ENCODE results near the gene HECA.
"Not testable (repeated sequence)": the region's sequence is repeated elsewhere in the genome, so short reads cannot be mapped to it uniquely, and the experiment has no call there.

Gene HECA

GRCh38 chr6:139135578-139136545, 982 bp downstream of the HECA start:
- peak; percentile 52 for DNase-seq (ENCODE audit: low read depth)

DNA sequence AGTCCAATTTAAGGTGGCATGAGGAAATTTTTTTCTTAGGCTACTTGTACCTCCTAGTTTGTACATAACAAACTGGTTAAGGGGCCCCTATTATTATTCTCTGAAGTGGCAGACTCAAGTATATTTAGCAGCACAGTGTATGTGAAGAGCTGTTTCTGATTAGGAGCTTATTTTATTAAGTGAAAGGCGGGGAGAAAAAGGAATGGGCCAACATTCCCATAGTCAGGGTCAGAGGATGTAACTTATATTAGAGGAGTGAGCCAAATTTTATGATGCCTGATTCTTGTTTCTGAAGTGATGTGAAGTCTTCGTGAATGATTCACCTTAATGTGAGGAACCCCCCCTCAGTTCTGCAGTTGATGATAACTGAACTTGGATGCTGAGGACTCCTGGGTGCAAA, 2.8 kb downstream of the HECA start:
- no peak for DNase-seq (ENCODE audit: low read depth)

DNA sequence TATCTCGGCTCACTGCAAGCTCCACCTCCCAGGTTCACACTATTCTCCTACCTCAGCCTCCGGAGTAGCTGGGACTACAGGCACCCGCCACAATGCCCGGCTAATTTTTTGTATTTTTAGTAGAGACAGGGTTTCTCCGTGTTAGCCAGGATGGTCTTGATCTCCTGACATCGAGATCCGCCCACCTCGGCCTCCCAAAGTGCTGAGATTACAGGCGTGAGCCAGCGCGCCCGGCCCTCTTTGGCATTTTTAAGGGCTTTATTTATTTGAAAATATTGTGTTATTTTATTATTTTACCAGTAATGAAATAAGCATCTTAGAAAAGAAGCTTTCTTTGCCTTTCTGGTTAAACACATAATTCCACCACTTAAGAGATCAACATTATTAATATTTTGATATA, 6.0 kb downstream of the HECA start:
- DNase-seq (ENCODE audit: low read depth), result not testable (repeated sequence)

DNA sequence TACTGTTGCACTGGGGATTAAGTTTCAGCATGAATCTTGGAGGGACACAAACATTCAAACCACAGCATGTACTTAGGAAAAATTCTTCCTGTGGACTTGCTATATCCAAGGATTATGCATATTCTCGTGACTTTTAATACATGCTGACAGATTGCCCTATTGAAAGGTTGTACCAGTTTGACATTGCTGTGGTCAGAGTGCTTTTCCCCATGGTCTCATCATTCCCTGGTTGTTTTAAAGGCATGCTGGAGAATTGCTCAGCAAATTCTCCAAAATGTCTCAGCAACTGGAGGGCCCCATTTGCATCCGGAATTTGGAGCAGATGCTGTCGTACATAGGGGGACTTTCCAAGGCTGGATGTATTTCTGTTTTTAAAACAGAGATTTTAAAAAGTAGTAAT, 7.4 kb downstream of the HECA start:
- DNase-seq (ENCODE audit: low read depth), result no peak

- DNase-seq (ENCODE audit: low read depth), result no peak
Observed at GRCh38 chr6:139143111-139143510, 8.2 kb downstream of the HECA start.

DNA sequence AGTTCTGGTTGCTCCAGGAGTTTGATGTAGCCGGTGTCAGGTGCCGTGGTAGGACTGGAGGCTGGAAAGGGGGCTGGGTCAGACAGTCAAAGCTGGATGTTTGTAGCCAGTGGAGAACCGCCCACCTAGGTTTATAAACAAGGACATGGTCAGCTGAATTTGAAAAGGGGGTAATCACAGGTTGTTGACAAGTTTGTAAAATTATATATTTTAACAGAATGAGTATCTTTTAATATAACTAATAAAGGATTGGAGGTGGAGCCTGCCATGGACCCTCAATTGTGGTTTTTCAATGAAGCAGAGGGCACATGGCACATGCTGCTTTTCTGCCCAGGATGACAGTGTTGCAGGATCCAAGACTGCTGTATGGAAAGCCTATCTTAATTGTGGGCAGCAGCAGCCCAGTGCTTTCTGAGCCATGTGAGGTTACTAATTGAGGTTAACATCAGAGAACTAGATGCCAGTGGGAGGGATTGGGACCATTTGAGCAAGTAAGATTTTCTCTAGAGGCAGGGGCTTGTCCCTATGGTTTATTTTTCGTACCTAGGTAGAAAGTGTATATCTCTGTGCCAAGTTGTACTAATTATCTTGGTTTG, 9.7 kb downstream of the HECA start:
- no peak for DNase-seq (ENCODE audit: low read depth)

DNA sequence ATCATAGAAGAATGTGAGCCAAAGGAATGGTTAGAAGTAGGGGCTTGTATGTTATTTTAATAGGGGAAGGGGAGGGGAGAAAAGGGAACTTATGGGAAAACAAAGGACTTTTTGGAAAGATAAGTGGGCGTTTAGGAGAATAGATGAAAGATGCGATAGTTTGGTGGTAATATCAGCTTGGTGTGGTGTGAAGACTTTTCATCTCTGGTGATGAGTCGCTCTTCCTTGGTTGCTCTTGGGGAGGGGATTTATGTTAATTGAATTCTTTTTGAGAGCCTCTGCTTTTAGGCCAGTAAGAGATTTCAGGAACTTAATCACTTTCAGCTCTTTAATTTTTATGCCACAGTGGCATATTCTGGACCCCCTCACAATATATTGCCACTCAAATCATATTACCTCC, 10.8 kb downstream of the HECA start:
- DNase-seq (ENCODE audit: low read depth), result no peak

- DNase-seq (ENCODE audit: low read depth), result no peak
Observed at GRCh38 chr6:139146317-139146726, 11.4 kb downstream of the HECA start.

- no peak for DNase-seq (ENCODE audit: low read depth)
Observed at GRCh38 chr6:139147628-139148027, 12.7 kb downstream of the HECA start.

DNA sequence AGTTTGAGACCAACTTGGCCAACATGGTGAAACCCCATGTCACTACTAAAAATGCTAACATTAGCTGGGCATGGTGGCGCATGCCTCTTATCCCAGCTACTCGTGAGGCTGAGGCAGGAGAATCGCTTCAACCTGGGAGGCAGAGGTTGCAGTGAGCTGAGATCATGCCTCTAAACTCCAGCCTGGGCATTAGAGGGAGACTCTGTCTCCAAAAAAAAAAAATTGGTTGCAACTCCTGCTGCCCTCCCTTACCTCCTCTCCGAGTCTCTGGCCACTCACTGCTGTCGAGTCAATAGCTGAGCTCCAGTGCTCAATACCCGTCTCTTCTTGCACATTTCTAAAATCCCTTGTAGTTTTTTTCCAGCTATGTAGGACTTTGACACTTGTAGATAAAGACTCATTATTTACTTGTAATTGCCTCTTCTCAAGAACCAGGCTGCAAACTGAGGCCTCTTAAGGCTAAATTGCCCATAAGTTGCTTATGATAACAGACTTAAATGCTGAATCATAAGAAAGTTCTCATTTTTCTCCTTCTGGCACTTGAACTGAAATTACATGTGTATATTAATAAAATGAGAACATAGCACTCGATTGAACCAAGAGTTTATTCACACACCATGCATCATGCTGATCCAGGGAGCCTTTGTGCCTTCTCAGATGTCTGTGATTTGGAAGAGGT, 13.8 kb downstream of the HECA start:
- no peak for DNase-seq (ENCODE audit: low read depth)

DNA sequence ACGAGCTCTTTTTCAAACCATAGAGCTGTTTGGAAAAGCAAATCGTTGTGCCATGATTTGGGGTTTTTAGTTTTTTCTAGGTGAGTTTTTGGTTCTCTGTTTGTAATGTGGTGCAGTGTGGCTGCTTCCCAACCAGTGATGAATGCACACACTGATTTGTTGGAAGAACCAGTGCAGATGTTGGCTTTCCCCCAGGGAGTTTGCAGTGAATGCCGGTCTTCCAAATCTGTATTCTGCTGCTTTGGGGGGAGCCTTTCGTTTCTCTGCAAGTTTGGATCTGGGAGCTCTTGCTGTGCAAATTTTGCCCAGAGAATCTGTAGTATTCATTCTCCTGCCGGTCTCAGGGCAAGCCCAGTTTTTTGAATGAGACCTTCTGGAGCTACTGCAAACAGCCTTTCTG, 14.5 kb downstream of the HECA start:
- DNase-seq (ENCODE audit: low read depth), result no peak

GRCh38 chr6:139150920-139151319, 16.0 kb downstream of the HECA start:
- DNase-seq (ENCODE audit: low read depth), result no peak

GRCh38 chr6:139151425-139152087, 16.7 kb downstream of the HECA start:
- DNase-seq (ENCODE audit: low read depth), result no peak

DNA sequence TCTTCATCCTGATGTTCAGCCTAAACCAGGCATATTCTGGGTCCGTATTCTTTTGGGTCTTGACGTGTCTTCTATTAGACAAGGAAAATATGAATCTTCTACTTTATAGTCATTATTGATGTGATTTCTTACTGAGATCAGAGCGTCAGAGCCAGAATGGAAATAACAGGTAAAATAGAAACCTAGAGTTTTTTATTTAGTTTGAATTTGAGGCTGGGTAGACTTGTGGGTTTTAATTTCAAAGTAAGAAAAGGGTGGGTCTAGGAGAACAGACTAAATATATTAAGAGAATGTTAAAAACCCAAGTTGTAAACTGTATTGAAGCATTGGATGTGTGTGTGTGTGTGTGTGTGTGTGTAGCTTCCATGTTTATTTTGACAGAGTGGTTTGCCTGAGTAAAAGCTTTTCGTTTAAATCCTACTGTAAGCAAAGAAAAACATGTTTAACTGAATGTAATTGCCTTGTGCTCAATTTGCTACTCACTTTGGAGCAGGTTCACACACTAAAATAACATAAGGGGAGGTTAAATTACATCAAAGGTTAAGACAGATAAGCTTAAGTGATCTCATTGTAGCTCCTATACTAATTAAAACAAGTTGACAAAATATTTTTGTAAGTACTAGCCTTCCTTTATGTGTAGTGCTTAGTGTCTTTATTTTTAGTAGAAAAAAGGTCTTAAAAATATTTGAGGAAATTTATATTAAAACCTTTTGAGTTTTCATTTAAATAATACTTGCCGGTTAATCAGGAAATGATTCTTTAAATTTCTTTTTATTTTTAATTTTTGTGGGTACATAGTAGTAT, 17.4 kb downstream of the HECA start:
- DNase-seq (ENCODE audit: low read depth), result no peak

DNA sequence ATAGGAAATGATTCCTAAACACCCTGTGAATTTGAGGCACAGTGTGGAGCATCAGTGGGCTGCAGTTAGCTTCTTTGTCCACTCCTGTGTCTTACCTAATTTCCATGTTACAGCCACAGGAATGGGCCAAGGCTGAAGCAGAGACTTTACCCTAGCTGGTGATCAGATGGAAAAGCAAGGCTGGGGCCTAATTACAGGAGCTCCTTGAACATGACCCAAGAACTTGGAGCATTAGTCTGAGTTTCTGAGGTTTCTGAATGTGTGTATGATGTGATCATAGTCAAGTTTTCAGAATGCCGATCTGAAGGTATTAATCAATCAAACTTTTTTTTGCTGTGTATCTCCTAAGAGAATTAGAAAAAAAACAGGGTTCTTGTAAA, 18.0 kb downstream of the HECA start:
- DNase-seq (ENCODE audit: low read depth), result no peak

GRCh38 chr6:139153855-139154254, 19.0 kb downstream of the HECA start:
- DNase-seq (ENCODE audit: low read depth), result peak; percentile 29

- DNase-seq (ENCODE audit: low read depth), result peak; percentile 15
Observed at GRCh38 chr6:139154881-139155547, 20.1 kb downstream of the HECA start.

- DNase-seq (ENCODE audit: low read depth), result no peak
Observed at GRCh38 chr6:139156102-139156501, 21.2 kb downstream of the HECA start.

- no peak for DNase-seq (ENCODE audit: low read depth)
Observed at GRCh38 chr6:139156551-139156950, 21.7 kb downstream of the HECA start.

DNA sequence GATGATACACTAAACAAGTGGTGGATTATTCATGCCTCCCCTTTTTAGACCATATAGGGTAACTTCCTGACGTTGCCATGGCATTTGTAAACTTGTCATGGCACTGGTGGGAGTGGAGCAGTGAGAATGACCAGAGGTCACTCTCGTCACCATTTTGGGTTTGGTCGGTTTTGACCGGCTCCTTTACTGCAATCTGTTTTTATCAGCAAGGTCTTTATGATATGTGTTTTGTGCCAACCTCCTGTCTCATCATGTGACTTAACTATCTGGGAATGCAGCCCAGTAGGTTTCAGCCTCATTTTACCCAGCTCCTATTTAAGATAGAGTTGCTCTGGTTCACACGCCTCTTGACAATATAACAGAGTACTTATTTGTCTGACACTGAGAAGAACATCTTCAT, 22.2 kb downstream of the HECA start:
- not testable (repeated sequence) for DNase-seq (ENCODE audit: low read depth)

GRCh38 chr6:139159016-139159415, 24.1 kb downstream of the HECA start:
- peak; percentile 37 for DNase-seq (ENCODE audit: low read depth)
